Natural killer cell treated with Interleukin-12 subunit alpha and Interleukin-12 subunit beta and Interleukin-15 and Interleukin-18, amount 100 ng/mL, for 72 hours (primary cell): Measurements from ENCODE around the gene PPP4R3B. TPM values are rescaled to one million over a fixed set of nuclear protein-coding genes. Genes with fewer than 3 reads are reported as not detected.
"Not testable (repeated sequence)": the region's sequence is repeated elsewhere in the genome, so short reads cannot be mapped to it uniquely, and the experiment has no call there.

Experiments used
- ATAC-seq, 2 donors: fragments of 150-1000 bp; cut with Tn5 transposase in 1 of 2; sonication (Bioruptor Pico), chemical (Tn5 transposase) in 1 of 2; 2 replicates each; pipeline ENCODE4 v1.10.0; 2021
- DNase-seq: peaks from one replicate; pipeline ENCODE4 v3.0.0; 2022; ENCODE audit warnings: low spot score
- H3K27ac Mint-ChIP-seq, 2 donors: 1 replicate in 1 of 2; 2 replicates in 1 of 2; pipeline ENCODE4 v1.8.0; 2022; ENCODE audit warnings: mixed read lengths in 2 of 2, mild to moderate bottlenecking in 1 of 2, moderate library complexity in 1 of 2
- H3K27me3 Mint-ChIP-seq, 2 donors: 1 replicate in 1 of 2; 2 replicates in 1 of 2; pipeline ENCODE4 v1.8.0; 2022; ENCODE audit warnings: mixed read lengths in 2 of 2
- H3K36me3 Mint-ChIP-seq: one replicate; pipeline ENCODE4 v1.8.0; 2022; ENCODE audit warnings: mixed read lengths
- H3K4me1 Mint-ChIP-seq, 2 donors: 1 replicate in 1 of 2; 2 replicates in 1 of 2; pipeline ENCODE4 v1.8.0; 2022; ENCODE audit warnings: low read depth in 2 of 2, mixed read lengths in 2 of 2, mild to moderate bottlenecking in 1 of 2
- H3K4me3 Mint-ChIP-seq: one replicate; pipeline ENCODE4 v1.8.0; 2022; ENCODE audit warnings: mixed read lengths
- H3K9me3 Mint-ChIP-seq: 2 replicates; pipeline ENCODE4 v1.8.0; 2022; ENCODE audit warnings: mixed read lengths
- total RNA-seq, 2 donors: library from RNA; stranded (reverse); gene quantifications; one replicate each; pipeline ENCODE4 v1.2.3, GENCODE V29; 2022

The PPP4R3B gene
- total RNA-seq, 2 donors from 2014 or later: 80.1 to 92.4 TPM

DNA sequence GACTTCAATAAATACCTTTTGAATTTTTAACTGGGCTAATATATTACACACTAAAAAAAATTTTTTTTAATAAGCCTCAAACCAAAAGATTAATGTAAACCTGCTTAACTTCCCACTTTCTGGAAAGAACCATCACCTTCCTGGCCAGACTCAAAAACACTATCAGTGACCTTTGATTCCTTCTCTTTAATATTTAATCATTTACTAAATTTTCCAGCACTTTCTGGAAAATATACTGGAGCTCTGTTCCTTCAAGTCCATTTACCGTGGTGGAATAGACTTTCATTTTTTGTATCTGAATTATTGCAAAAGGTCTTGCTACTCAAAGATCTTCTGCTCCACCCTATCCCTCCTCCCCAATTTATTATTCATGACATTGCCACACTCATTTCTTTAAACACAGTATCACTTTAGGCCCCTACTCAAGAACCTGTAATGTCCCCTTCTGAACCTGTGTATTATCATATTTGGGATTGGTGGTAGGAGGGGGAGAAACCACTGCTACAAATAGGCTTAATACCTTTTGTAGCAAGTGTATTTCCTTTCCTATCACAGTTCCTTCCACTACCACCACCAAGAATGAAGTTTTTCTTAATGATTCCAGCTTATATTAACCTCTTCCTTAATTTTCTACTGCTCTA lies 7.4 kb downstream of the PPP4R3B start:
- H3K4me1 Mint-ChIP-seq: peaks cover 26 to 33% of the 10 kb centered on the region in 2 donors

DNA sequence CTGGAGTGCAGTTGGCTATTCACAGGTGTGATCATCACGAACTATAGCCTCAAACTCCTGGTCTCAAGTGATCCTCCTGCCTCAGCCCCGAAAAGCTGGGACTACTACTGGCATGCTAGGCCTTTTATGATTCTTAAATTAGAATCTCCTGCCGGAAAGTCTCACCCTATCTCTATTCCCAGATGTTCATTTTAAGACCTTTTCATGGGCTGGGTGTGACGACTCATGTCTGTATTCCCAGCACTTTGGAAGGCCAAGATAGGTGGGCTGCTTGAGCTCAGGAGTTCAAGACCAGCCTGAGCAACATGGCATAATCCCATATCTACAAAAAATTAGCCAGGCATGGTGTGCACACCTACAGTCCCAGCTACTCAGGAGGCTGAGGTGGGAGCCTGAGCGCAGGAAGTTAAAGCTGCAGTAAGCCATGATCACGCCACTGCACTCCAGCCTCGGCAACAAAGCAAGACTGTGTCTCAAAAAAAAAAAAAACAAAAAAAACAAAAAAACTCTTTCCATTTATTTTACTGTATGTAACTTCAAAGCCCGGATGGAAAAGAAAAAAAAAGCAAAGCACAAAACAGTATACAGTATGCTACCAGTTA lies 8.1 kb downstream of the PPP4R3B start:
- Mint-ChIP-seq H3K9me3 (no peaks in the 10 kb centered on the region), H3K27me3 (no peaks in the 10 kb centered on the region), H3K27ac (no peak overlapping the region), H3K36me3 (peaks cover 2% of the 10 kb centered on the region), H3K4me3 (no peak overlapping the region), H3K4me1 (peaks cover 28 to 33% of the 10 kb centered on the region in 2 donors)
- DNase-seq (no peak), ATAC-seq (no peak)

More for the DNA sequence above, 7.4 kb downstream of the PPP4R3B start:
- no peak overlapping the region for H3K4me3 Mint-ChIP-seq
- H3K27ac Mint-ChIP-seq: peak overlapping the region; percentile 12 to 72
- DNase-seq (no peak), ATAC-seq (no peak)
- no peaks in the 10 kb centered on the region for H3K9me3 Mint-ChIP-seq
- peaks cover 4% of the 10 kb centered on the region for H3K36me3 Mint-ChIP-seq
- no peaks in the 10 kb centered on the region for H3K27me3 Mint-ChIP-seq

DNA sequence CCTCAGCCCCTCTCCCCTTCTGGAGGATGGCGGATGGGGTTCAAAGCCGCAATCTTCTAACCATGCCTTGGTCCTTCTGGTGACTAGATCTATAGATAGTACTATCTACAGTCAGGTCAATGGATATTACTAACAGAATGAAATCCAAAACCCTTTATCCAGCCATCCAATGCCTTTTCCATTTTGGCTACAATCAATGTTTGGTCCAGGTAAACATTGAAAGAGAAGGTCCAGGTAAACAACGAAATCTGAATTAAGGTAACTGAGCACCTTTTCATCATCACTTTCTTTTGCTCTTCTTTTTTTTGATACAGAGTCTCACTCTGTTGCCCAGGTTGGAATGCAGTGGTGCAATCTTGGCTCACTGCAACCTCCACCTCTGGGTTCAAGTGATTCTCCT lies 9.7 kb downstream of the PPP4R3B start:
- DNase-seq: no peak
- Mint-ChIP-seq H3K36me3 (no peaks in the 10 kb centered on the region), H3K4me1 (peaks cover 28 to 36% of the 10 kb centered on the region in 2 donors), H3K4me3 (no peak overlapping the region), H3K9me3 (no peaks in the 10 kb centered on the region), H3K27me3 (no peaks in the 10 kb centered on the region), H3K27ac (no peak overlapping the region)
- no peak for ATAC-seq

DNA sequence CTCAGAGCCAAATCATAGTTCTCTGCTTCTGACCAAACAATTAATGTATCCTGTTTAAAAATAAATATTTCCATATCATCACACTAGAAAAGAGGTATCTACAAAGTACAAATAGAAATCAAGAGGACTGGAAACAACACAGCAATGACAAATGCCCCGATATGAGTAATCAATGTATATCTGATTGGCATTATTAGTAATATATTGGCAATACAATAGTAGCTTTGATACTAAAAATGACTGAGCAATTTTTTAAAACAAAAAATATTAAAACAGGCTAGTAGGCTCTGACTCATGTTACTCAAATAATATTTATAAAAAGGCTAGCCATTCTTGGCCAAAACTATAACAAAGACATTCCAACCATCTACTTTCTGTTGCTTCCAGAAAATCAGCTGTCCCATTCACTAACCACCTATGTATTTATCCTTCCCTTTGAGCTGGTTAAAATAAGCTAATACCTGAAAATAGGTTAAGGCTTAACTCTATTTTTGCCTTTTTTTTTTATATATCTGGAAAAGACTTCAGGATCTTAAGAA lies 13.3 kb downstream of the PPP4R3B start:
- Mint-ChIP-seq H3K4me1 (peaks cover 29 to 43% of the 10 kb centered on the region in 2 donors), H3K9me3 (no peaks in the 10 kb centered on the region), H3K27ac (peak overlapping the region in 1 of 2 donors; percentile 41), H3K36me3 (peaks cover 4% of the 10 kb centered on the region), H3K4me3 (no peak overlapping the region), H3K27me3 (no peaks in the 10 kb centered on the region)
- DNase-seq (no peak), ATAC-seq (no peak)

- no peak for ATAC-seq
- Mint-ChIP-seq H3K36me3 (peaks cover 4% of the 10 kb centered on the region), H3K4me3 (no peak overlapping the region), H3K27ac (peak overlapping the region; percentile 32 to 35), H3K27me3 (no peaks in the 10 kb centered on the region), H3K4me1 (peaks cover 24 to 31% of the 10 kb centered on the region in 2 donors), H3K9me3 (no peaks in the 10 kb centered on the region)
- no peak for DNase-seq
Observed at GRCh38 chr2:55601849-55602248, 15.6 kb downstream of the PPP4R3B start.

- H3K36me3 Mint-ChIP-seq: peaks cover 4% of the 10 kb centered on the region
- no peak overlapping the region for H3K27ac Mint-ChIP-seq
- ATAC-seq (no peak), DNase-seq (no peak)
- H3K4me3 Mint-ChIP-seq: no peak overlapping the region
- no peaks in the 10 kb centered on the region for H3K27me3 Mint-ChIP-seq
- peaks cover 18 to 20% of the 10 kb centered on the region in 2 donors for H3K4me1 Mint-ChIP-seq
- no peaks in the 10 kb centered on the region for H3K9me3 Mint-ChIP-seq
Observed at GRCh38 chr2:55598056-55598795, 19.2 kb downstream of the PPP4R3B start.

DNA sequence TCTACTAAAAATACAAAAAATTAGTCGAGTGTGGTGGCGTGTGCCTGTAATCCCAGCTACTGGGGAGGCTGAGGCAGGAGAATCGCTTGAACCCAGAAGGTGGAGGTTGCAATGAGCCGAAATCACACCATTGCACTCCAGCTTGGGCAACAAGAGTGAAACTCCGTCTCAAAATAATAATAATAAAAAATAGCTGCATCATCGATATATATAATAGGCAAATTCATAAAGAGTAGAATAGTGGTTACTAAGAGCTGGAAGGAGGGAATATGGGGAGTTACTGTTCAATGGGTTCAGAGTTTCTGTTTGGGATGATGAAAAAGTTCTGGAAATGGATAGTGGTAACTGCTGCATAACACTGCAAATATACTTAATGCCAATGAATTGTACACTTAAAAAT lies 20.6 kb downstream of the PPP4R3B start:
- not testable (repeated sequence) for H3K27ac Mint-ChIP-seq
- H3K4me1 Mint-ChIP-seq: peaks cover 15 to 18% of the 10 kb centered on the region in 2 donors

DNA sequence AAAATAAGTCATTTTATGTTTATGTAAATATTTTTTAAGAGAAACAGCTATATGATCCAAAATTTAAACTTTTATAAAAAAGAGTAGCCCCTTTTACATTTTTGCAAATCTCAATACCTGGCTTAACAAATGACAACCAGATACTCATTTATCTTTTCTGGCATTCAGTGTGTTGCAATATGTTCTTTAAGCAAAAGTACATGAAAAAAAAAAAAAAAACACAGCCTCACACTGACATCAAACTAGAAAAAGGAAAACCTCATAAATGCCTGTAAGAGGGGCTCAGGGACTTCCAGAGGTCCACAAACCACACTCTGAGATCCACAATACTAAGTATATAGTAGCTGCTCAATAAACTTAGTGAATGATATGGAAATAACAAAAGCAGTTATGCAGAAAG lies 21.9 kb downstream of the PPP4R3B start:
- Mint-ChIP-seq H3K4me3 (no peak overlapping the region), H3K27me3 (no peaks in the 10 kb centered on the region), H3K27ac (no peak overlapping the region), H3K9me3 (no peaks in the 10 kb centered on the region), H3K36me3 (peaks cover 4% of the 10 kb centered on the region), H3K4me1 (peaks cover 15 to 20% of the 10 kb centered on the region in 2 donors)
- DNase-seq (no peak), ATAC-seq (no peak)

More for the DNA sequence above, 20.6 kb downstream of the PPP4R3B start:
- not testable (repeated sequence) for H3K4me3 Mint-ChIP-seq, H3K9me3 Mint-ChIP-seq, H3K36me3 Mint-ChIP-seq, ATAC-seq, DNase-seq, H3K27me3 Mint-ChIP-seq

- Mint-ChIP-seq H3K4me1 (peaks cover 5 to 7% of the 10 kb centered on the region in 2 donors), H3K27ac (no peak overlapping the region), H3K27me3 (no peaks in the 10 kb centered on the region), H3K4me3 (no peak overlapping the region), H3K36me3 (no peaks in the 10 kb centered on the region), H3K9me3 (no peaks in the 10 kb centered on the region)
- ATAC-seq (no peak), DNase-seq (no peak)
Observed at GRCh38 chr2:55592130-55592529, 25.3 kb downstream of the PPP4R3B start.

DNA sequence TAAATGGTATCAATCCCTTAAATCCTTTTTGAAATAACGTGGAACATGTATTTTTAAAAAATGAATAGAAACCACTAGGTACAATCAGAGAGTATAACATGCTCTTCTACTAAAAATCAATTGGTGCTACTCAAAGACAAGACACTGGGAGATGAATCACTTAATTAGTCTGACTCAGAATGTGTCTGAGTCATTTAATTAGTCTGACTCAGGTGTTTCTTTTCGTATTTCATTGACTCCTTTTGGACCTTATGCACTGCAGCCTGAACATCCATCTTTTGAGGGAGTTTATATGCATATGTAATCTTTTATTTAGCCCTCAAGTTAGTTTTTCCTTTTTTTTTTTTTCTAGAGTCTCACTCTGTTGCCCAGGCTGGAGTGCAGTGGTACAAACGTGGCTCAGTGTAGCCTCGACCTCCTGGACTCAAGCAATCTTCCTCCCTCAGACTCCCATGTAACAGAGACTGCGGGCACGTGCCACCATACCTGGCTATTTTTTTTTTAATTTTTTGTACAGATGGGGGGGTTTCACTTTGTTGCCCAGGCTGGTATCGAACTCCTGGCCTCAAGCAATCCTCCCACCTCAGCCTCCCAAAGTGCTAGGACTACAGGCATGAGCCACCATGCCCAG lies 26.5 kb downstream of the PPP4R3B start:
- H3K27ac Mint-ChIP-seq: peak overlapping the region in 1 of 2 donors; percentile 50
- no peaks in the 10 kb centered on the region for H3K36me3 Mint-ChIP-seq
- H3K4me1 Mint-ChIP-seq: peaks cover 5 to 7% of the 10 kb centered on the region in 2 donors

DNA sequence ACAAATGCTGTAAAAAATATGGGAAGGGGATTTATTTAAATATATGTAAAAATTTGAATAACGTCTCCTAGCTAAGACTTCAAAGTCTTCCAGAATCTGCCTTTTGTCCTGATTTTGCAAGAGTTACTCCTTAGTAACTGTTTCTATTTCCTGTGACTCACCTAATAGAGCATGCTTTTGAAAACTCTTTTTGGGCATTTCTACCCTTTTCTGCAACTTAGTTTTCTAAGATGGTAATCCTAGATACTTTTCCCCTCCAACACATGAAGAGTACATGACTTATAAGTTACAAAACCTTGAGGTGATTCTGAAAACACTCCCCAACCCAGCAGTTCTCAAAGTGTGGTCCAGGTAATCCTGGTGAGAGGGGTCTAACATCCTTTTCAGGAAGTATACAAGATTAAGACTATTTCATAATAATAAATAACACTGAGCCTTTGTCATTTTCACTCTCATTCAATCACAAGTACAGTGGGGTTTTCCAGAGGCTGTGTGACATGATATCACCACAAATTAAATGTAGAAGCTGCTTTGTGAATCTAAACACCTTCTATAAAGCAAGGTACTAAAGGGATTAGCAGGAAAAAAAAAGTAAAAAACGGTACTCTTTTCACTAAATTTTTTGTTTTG lies 31.9 kb downstream of the PPP4R3B start:
- H3K36me3 Mint-ChIP-seq: peaks cover 12% of the 10 kb centered on the region
- H3K27ac Mint-ChIP-seq: peak overlapping the region in 1 of 2 donors; percentile 57

More for the DNA sequence above, 26.5 kb downstream of the PPP4R3B start:
- Mint-ChIP-seq H3K4me3 (no peak overlapping the region), H3K9me3 (no peaks in the 10 kb centered on the region), H3K27me3 (no peaks in the 10 kb centered on the region)
- ATAC-seq (peak; percentile 83 to 96), DNase-seq (no peak)

DNA sequence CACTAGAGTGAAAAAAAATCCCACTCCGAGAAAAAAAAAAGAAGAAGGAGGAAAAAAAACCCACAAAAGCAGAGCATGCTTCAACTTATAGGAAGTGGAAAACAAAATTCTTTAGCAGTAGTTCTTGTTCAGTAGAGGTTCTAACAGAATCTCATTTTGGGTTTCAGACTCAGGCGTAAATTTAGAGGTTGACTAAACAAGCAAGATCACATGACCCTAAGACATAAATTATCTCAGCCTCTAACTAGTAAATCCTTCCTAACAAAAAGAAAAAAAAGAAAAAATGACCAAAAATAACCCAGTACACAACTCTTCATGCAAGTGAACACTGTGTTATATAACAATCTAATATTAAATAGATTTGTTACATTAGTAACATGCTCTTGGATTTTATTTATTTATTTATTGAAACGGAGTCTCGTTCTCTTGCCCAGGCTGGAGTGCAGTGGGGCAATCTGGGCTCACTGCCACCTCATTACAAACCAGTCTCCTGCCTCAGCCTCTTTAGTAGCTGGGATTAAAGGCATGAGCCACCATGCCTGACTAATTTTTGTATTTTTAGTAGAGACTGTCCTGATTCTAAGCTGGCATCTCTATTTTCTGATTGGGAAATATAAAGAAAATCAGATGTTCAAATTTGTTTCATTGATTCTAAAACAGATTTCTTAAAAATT lies 35.4 kb downstream of the PPP4R3B start:
- H3K4me1 Mint-ChIP-seq: peaks cover 6 to 11% of the 10 kb centered on the region in 2 donors
- peaks cover 12% of the 10 kb centered on the region for H3K36me3 Mint-ChIP-seq

More for the DNA sequence above, 31.9 kb downstream of the PPP4R3B start:
- Mint-ChIP-seq H3K9me3 (no peaks in the 10 kb centered on the region), H3K4me3 (no peak overlapping the region), H3K4me1 (peaks cover 8 to 11% of the 10 kb centered on the region in 2 donors), H3K27me3 (no peaks in the 10 kb centered on the region)
- ATAC-seq (no peak), DNase-seq (no peak)

GRCh38 chr2:55581435-55581834 lies 36.0 kb downstream of the PPP4R3B start:
- DNase-seq (no peak), ATAC-seq (no peak)
- Mint-ChIP-seq H3K27ac (peak overlapping the region in 1 of 2 donors; percentile 16), H3K36me3 (peaks cover 12% of the 10 kb centered on the region), H3K9me3 (no peaks in the 10 kb centered on the region), H3K4me3 (no peak overlapping the region), H3K27me3 (no peaks in the 10 kb centered on the region), H3K4me1 (peaks cover 6 to 11% of the 10 kb centered on the region in 2 donors)

More for the DNA sequence above, 35.4 kb downstream of the PPP4R3B start:
- ATAC-seq: no peak
- Mint-ChIP-seq H3K4me3 (no peak overlapping the region), H3K27me3 (no peaks in the 10 kb centered on the region), H3K27ac (peak overlapping the region in 1 of 2 donors; percentile 16), H3K9me3 (no peaks in the 10 kb centered on the region)
- DNase-seq: no peak
